22Rv1 (cell line): ENCODE results near the gene PPFIBP2.

Source experiments
- CTCF ChIP-seq: fragments of 450-650 bp; IDR thresholded peaks from 2 replicates; pipeline ENCODE4 v1.5.1; 2017; ENCODE audit warnings: mild to moderate bottlenecking
- ZFX ChIP-seq: fragments of 450-650 bp; IDR thresholded peaks from 2 replicates; pipeline ENCODE4 v1.6.1; 2017; ENCODE audit warnings: antibody characterized with exemption, borderline replicate concordance

DNA sequence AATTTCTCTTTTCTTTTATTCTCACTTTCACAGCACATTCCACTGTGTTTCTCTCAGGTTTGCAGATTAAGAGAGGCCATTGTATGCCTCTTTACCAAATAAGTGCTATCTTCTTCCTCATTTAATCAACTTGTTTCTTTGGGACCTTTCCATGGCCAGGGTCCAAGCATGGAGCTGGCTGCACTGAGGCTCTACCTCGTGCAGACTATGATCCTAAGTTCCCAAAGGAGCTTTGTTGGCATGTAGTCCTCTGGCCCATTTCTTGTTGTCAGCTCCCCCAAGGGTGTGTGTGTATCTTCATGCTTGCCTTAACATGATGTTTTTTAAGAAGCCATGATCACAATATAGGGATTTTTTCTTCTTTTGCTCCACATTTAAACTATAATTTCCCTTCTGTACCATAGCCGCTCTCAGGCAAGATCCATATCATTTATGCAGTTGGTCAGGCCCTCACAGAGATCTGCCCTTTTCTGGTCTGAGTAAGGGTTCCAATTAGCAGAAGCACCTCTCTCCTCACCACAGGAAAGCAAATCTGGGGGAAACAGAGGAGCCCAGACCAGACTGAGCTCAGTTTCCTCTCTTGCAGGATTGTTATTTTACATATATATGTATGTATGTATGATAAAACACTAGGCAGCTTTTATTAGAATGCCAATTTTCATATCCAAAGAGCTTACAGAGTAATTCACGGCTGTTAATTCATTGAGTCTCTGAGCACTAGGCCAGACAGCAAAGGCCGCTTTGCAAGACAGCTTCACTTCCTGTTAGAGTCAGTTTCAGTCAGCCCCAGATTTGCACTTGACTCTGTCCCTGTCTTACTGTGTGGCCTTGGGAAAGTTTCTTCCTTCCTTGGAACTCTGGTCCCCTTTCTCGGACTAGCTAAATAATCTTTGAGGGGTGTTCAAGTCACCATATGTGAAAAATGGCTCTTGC, 125.2 kb downstream of the PPFIBP2 start:
- no peak for TF ChIP-seq CTCF
- TF ChIP-seq ZFX: no peak
